HUES64 (cell line): ENCODE results near the gene PRODH2. TPM values are rescaled to one million over a fixed set of nuclear protein-coding genes. Genes with fewer than 3 reads are reported as not detected.

Experiments used
- H3K27ac ChIP-seq: 2 replicates; pipeline ENCODE4 v1.7.0; 2013; ENCODE audit warnings: low read depth, low read length, inconsistent platforms
- H3K27me3 ChIP-seq: 2 replicates; pipeline ENCODE4 v1.6.1; 2013; ENCODE audit warnings: mild to moderate bottlenecking, low read length; ENCODE audit not compliant: insufficient read depth
- H3K36me3 ChIP-seq: 2 replicates; pipeline ENCODE4 v1.6.1; 2013; ENCODE audit warnings: mild to moderate bottlenecking, low read length; ENCODE audit not compliant: insufficient read depth
- H3K4me1 ChIP-seq: 2 replicates; pipeline ENCODE4 v1.6.1; 2013; ENCODE audit warnings: mild to moderate bottlenecking, low read length, moderate library complexity; ENCODE audit not compliant: insufficient read depth
- H3K4me3 ChIP-seq: 2 replicates; pipeline ENCODE4 v1.5.1; 2013; ENCODE audit warnings: mild to moderate bottlenecking, low read length, moderate library complexity
- H3K9ac ChIP-seq: 2 replicates; pipeline ENCODE4 v1.6.1; 2013; ENCODE audit warnings: mild to moderate bottlenecking, low read depth, low read length
- H3K9me3 ChIP-seq: 2 replicates; pipeline ENCODE4 v1.6.1; 2013; ENCODE audit warnings: low read depth, low read length; ENCODE audit not compliant: insufficient read depth
- WGBS: fragments of 150-250, 120-280 bp; methylation state at CpG from one replicate; pipeline ENCODE4 v1.1.7; 2013; ENCODE audit warnings: missing lambda C conversion rate; 5-methylcytosine and 5-hydroxymethylcytosine counted together
- polyA plus RNA-seq, 2 experiments: library from polyadenylated mRNA; stranded (reverse); fragments of 50-300 nt; gene quantifications; one replicate each; pipeline ENCODE4 v1.2.3, GENCODE V29; 2013

Gene PRODH2, protein sequence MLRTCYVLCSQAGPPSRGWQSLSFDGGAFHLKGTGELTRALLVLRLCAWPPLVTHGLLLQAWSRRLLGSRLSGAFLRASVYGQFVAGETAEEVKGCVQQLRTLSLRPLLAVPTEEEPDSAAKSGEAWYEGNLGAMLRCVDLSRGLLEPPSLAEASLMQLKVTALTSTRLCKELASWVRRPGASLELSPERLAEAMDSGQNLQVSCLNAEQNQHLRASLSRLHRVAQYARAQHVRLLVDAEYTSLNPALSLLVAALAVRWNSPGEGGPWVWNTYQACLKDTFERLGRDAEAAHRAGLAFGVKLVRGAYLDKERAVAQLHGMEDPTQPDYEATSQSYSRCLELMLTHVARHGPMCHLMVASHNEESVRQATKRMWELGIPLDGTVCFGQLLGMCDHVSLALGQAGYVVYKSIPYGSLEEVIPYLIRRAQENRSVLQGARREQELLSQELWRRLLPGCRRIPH
- not detected for polyA plus RNA-seq (2013, experiment 1 of 2)
- polyA plus RNA-seq (2013, experiment 2 of 2): not detected

DNA sequence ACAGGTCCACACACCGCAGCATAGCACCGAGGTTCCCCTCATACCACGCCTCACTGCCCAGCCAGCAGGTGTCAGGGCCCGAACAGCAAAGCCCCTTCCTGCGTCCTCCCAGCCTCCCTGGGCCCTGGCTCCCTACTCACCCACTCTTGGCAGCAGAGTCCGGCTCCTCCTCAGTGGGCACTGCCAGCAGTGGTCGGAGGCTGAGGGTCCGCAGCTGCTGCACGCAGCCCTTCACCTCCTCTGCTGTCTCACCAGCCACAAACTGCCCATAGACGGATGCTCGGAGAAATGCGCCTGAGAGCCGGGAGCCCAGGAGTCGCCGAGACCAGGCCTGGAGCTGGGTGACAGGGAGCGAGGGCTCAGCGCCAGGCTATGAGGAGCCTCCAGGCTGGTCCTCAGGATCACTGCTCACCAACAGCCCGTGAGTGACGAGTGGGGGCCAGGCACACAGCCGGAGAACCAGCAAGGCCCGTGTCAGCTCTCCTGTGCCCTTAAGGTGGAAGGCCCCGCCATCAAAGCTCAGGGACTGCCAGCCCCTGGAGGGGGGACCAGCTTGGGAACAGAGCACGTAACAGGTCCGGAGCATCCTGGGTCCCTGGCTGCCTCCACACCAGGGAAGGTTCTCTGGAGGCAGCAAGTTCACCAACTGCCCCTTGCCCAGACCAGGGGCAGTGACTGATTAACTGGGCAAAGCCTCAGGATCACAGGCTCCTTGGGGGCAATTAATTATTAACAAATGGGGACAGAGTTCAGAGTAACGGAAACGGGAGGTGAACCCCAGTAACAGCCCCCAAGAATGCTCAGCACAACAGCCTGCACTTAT lies at the start of gene PRODH2:
TSS of gene PRODH2 (minus strand) at position 626 of the 823 bp plus-strand sequence. CDS start at position 586, 40 bp downstream.
- Histone ChIP-seq H3K9ac (no peak within 1 kb of the TSS), H3K36me3 (no peaks in the 10 kb centered on the region), H3K4me1 (peaks cover 5% of the 10 kb centered on the region; the same call in 1 of the 2 replicates), H3K4me3 (no peak within 1 kb of the TSS), H3K9me3 (no peaks in the 10 kb centered on the region), H3K27me3 (no peaks in the 10 kb centered on the region), H3K27ac (no peak within 1 kb of the TSS)
- WGBS: 87% methylated on average over 26 of the region's 26 CpGs

DNA sequence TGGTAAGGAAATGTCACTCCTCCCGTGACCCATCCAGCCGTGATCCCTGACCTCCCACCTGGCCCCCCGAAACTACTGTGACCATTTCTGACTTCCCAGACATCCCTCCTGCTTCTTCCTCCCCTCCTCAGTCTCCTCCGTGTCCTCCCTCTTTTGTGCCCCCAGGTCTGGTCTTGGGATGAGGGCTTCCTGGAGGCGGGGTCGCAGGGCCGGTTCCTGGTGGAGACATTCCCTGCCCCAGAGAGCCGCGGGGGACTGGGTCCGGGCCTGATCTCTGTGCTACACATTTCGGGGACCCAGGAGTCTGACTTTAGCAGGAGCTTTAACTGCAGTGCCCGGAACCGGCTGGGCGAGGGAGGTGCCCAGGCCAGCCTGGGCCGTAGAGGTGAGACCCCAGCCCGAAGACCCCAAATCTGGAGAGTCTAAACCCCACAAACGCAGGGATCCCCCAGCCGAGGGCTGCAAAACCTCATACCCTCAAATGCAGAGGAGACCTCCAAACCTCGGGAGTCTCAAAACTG lies 49.1 kb upstream of the PRODH2 start:
- H3K36me3 ChIP-seq: no peaks in the 10 kb centered on the region
- H3K4me1 ChIP-seq: peaks cover 6% of the 10 kb centered on the region; the same call in 1 of the 2 replicates
- H3K27me3 ChIP-seq: peaks cover 72% of the 10 kb centered on the region
- H3K27ac ChIP-seq: no peak overlapping the region
- WGBS: 49% methylated on average over 19 of the region's 19 CpGs
- H3K4me3 ChIP-seq: peak overlapping the region; percentile 58
- no peak overlapping the region for H3K9ac ChIP-seq
- H3K9me3 ChIP-seq: no peaks in the 10 kb centered on the region

DNA sequence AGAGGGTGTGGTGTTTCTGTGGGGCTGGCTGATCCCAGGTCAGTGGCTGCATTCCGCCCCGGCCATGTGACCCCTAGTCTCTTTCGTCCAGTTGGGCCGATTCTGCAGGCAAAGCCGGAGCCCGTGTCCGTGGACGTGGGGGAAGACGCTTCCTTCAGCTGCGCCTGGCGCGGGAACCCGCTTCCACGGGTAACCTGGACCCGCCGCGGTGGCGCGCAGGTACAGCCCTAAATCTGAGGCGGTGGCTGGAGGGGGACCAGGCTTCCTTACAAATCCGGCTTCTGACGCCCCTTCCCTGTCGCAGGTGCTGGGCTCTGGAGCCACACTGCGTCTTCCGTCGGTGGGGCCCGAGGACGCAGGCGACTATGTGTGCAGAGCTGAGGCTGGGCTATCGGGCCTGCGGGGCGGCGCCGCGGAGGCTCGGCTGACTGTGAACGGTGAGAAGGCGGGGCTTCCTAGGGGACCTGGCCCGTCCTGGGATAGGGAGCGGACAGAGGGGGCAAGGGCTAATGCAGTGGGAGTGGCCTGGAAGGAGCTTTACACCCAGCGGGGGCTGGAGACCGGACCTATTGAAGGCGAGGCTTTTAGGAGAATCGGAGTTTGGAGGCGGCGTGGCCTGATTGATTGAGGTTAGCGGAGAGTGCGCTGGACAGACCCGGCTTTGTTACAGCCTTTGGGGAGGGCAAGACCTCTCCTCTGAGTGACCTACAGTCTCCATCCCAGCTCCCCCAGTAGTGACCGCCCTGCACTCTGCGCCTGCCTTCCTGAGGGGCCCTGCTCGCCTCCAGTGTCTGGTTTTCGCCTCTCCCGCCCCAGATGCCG lies 48.4 kb upstream of the PRODH2 start:
- peaks cover 78% of the 10 kb centered on the region for H3K27me3 ChIP-seq
- 4% methylated on average over 55 of the region's 55 CpGs for WGBS
- no peak overlapping the region for H3K27ac ChIP-seq
- no peaks in the 10 kb centered on the region for H3K36me3 ChIP-seq
- H3K4me1 ChIP-seq: peaks cover 6% of the 10 kb centered on the region; the same call in 1 of the 2 replicates
- peak overlapping the region; percentile 58 for H3K4me3 ChIP-seq
- H3K9me3 ChIP-seq: no peaks in the 10 kb centered on the region
- H3K9ac ChIP-seq: no peak overlapping the region

DNA sequence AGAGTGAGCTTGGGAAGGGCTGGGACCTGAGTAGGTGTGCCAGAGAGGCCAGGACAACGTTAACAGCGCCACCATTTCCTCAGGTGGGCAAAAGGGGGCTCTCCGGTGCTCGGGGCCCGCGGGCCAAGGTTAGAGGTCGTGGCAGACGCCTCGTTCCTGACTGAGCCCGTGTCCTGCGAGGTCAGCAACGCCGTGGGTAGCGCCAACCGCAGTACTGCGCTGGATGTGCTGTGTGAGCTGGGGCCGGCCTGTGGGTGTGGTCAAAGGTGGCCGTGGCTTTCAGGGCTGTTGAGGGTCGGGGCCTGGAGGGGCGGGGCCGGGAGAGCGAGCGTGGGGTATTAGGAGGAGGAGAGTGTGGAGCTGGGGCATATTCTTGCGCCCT lies 47.8 kb upstream of the PRODH2 start:
- H3K27me3 ChIP-seq: peaks cover 80% of the 10 kb centered on the region
- 5% methylated on average over 24 of the region's 24 CpGs for WGBS

DNA sequence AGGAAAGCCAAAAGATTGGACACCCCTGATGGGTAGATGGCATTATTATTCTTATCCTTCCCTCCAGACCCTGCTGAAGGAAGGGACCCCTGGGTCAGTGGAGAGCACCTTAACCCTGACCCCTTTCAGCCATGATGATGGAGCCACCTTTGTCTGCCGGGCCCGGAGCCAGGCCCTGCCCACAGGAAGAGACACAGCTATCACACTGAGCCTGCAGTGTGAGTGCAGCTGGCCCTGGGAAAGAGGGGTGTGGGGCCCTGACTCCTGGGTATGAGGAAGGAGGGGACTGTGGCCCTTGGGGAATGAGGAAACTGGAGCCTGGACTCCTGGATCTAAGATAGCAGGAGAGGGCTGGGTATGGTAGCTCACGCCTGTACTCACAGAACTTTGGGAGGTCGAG lies 46.8 kb upstream of the PRODH2 start:
- Histone ChIP-seq H3K27ac (no peak overlapping the region), H3K4me3 (no peak overlapping the region), H3K9me3 (no peaks in the 10 kb centered on the region), H3K36me3 (no peaks in the 10 kb centered on the region), H3K9ac (no peak overlapping the region), H3K4me1 (peaks cover 6% of the 10 kb centered on the region; the same call in 1 of the 2 replicates), H3K27me3 (peaks cover 89% of the 10 kb centered on the region)
- 76% methylated on average over 4 of the region's 4 CpGs for WGBS

More for the DNA sequence above, 47.8 kb upstream of the PRODH2 start:
- H3K9me3 ChIP-seq: no peaks in the 10 kb centered on the region
- H3K36me3 ChIP-seq: no peaks in the 10 kb centered on the region
- peak overlapping the region; percentile 58 for H3K4me3 ChIP-seq
- H3K9ac ChIP-seq: no peak overlapping the region
- H3K27ac ChIP-seq: no peak overlapping the region
- peaks cover 6% of the 10 kb centered on the region; the same call in 1 of the 2 replicates for H3K4me1 ChIP-seq

DNA sequence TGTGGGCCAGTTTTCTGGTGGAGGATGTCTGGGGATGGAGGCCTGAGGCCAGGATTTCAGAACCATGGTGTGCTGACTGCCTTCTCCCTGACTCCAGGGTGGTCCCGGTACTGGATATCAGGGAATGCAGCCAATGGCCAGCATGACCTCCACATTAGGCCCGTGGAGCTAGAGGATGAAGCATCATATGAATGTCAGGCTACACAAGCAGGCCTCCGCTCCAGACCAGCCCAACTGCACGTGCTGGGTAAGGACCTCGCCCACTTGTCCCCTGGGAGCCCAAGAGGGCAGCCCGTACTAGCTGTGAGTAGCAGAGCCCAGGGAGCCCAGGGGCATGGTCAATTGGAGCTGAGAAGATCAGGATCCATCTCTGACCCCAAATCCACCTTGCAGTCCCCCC lies 45.7 kb upstream of the PRODH2 start:
- Histone ChIP-seq H3K9ac (no peak overlapping the region), H3K27ac (no peak overlapping the region), H3K4me3 (no peak overlapping the region), H3K27me3 (peaks cover 87% of the 10 kb centered on the region), H3K4me1 (peaks cover 6% of the 10 kb centered on the region; the same call in 1 of the 2 replicates), H3K36me3 (no peaks in the 10 kb centered on the region), H3K9me3 (no peaks in the 10 kb centered on the region)
- 81% methylated on average over 6 of the region's 6 CpGs for WGBS

DNA sequence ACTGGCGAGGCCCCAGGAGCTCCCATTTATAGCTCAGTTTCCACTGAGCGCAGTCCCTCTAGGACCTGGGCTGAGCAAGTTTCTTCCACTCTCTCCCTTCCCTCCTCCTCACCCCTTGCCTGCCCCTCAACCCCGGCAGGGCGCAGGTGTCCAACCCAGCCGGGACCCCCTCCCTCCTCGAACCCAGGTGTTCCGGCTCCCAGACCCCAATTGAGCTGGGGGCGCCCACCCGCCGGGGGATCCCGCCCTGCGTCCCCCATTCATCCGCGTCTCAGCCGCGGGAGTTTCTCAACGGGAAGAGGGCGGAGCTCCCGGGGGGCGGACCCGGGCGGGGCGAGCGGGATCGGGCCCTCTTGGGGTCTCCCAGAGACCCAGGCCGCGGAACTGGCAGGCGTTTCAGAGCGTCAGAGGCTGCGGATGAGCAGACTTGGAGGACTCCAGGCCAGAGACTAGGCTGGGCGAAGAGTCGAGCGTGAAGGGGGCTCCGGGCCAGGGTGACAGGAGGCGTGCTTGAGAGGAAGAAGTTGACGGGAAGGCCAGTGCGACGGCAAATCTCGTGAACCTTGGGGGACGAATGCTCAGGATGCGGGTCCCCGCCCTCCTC lies 44.0 kb upstream of the PRODH2 start, which contains the start of gene KIRREL2:
TSS of gene KIRREL2 (plus strand) at position 366 of the 604 bp plus-strand sequence. CDS start at position 575, 209 bp downstream.
- H3K4me3 ChIP-seq: peak within 1 kb of the TSS; percentile 60
- H3K9me3 ChIP-seq: no peaks in the 10 kb centered on the region
- H3K27ac ChIP-seq: no peak within 1 kb of the TSS
- no peak within 1 kb of the TSS for H3K9ac ChIP-seq
- 1% methylated on average over 42 of the region's 42 CpGs for WGBS
- no peaks in the 10 kb centered on the region for H3K36me3 ChIP-seq
- peaks cover 73% of the 10 kb centered on the region for H3K27me3 ChIP-seq
- peaks cover 2% of the 10 kb centered on the region; the same call in 1 of the 2 replicates for H3K4me1 ChIP-seq

DNA sequence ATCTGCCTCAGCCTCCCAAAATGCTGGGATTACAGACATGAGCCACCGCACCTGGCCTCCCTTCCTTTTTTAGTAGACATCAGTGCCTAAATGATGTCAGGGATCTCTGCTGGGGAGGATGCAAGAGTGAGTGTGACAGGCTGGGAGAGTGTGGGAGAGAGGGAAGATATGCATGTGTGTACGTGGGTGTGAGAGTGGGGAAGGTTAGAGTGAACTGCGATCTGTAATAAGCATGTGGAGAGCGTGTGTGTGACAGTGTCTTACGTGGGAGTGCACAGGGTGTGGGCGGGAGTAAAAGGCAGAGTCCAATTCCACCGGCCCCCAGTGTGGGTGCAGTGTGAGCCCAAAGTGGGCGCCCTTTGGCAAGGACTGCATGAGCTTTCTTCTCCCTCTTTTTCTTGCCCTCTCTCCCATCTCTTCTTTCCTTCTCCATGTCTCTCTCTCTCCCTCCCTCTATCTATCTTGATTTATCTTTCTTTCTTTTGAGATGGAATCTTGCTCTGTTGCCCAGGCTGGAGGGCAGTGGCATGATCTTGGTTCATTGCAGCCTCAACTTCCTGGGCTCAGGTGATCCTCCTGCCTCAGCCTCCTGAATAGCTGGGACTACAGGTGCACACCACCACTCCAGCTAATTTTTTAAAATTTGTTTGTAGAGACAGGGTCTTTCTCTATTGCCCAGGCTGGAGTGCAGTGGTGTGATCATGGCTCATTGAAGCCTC lies 40.6 kb upstream of the PRODH2 start:
- no peak overlapping the region for H3K4me3 ChIP-seq
- H3K9me3 ChIP-seq: no peaks in the 10 kb centered on the region
- no peaks in the 10 kb centered on the region for H3K36me3 ChIP-seq
- WGBS: 79% methylated on average over 8 of the region's 8 CpGs
- H3K4me1 ChIP-seq: no peaks in the 10 kb centered on the region
- peaks cover 65% of the 10 kb centered on the region for H3K27me3 ChIP-seq
- H3K9ac ChIP-seq: no peak overlapping the region
- H3K27ac ChIP-seq: no peak overlapping the region

DNA sequence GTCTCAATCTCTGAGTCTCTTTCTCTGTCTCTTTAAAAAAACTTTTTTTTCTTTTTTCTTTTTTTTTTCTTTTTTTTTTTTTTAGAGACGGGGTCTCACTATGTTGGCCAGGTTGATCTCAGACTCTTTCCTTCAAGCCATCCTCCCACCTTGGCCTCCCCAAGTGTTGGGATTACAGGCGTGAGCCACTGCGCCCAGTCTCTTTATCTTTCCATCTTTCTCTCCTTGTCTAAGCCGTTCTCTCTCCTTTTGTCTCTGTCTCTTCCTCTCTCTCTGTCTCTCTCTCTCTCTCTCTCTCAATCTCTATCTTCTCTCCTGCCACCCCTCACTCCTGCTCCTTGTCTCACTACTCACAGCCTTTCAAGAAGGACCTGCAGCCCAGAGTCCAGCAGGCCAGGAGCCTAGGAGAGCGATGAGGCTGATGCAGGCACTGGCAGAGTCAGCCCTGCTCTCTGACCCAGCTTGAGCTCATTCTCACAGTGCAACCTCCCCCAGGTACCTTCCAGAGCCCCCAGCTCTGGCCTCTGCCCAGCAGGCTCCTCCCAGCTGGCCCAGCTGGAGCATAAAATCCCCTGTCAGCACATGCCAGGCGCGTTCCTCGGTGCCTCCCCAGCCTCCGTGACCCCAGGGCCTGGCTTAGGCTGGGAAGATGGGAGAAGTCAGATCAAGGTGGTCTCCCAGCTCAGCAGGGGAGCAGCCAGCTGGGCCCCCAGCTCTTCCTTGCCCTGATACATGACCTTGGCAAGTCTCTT lies 39.6 kb upstream of the PRODH2 start, which contains the start of gene NPHS1:
TSS of gene NPHS1 (minus strand) at position 476 of the 752 bp plus-strand sequence. CDS start 667 bp downstream, outside the sequence.
- Histone ChIP-seq H3K4me1 (no peaks in the 10 kb centered on the region), H3K9ac (no peak within 1 kb of the TSS), H3K27me3 (peaks cover 59% of the 10 kb centered on the region), H3K27ac (no peak within 1 kb of the TSS), H3K36me3 (no peaks in the 10 kb centered on the region), H3K4me3 (peak within 1 kb of the TSS; percentile 20; the same call in 1 of the 2 replicates), H3K9me3 (no peaks in the 10 kb centered on the region)
- WGBS: 84% methylated on average over 9 of the region's 9 CpGs
